B cell (primary cell): ENCODE results near the gene FOXN3. TPM values are rescaled to one million over a fixed set of nuclear protein-coding genes. Genes with fewer than 3 reads are reported as not detected.

Experiments
- ATAC-seq: fragments of 200-7000 bp; cut with Tn5 transposase; one replicate; pipeline ENCODE4 v1.10.0; 2021; ENCODE audit warnings: low read depth, mild to moderate bottlenecking, moderate number of reproducible peaks, moderate library complexity
- CTCF ChIA-PET: fragments of 350-600 bp; sonication (Branson Sonifier 250); formaldehyde crosslinking; loops from one replicate; lab custom pipeline; 2021; ENCODE audit warnings: antibody characterized with exemption, inconsistent platforms; lab: Charles Lee
- POLR2A ChIA-PET: fragments of 350-600 bp; sonication (Branson Sonifier 250); formaldehyde crosslinking; loops from one replicate; lab custom pipeline; 2021; ENCODE audit warnings: antibody characterized with exemption; lab: Charles Lee
- DNase-seq: peaks from one replicate; pipeline ENCODE4 v3.0.0; 2013
- H2AFZ ChIP-seq: 2 replicates; pipeline ENCODE4 v1.6.1; 2012; ENCODE audit warnings: mild to moderate bottlenecking, low read depth, low read length; ENCODE audit not compliant: insufficient read depth, poor library complexity, severe bottlenecking
- H3K27ac ChIP-seq, 2 donors: 1 replicate in 1 of 2; 2 replicates in 1 of 2; pipeline ENCODE4 v1.5.1; 2012 to 2013; ENCODE audit warnings: low read length in 2 of 2, mild to moderate bottlenecking in 2 of 2, moderate library complexity in 1 of 2
- H3K27me3 ChIP-seq, 4 experiments: fragments of 200-600 bp in 1 of 4; sonication (generic) in 1 of 4; replicated peaks in 1 of 4; 1 replicate in 2 of 4; 2 replicates in 2 of 4; pipeline versions ENCODE4 v1.6.1 to v1.7.0; 2013 to 2016; ENCODE audit warnings: low read length in 3 of 4, mild to moderate bottlenecking in 2 of 4, mixed read lengths in 1 of 4, moderate library complexity in 1 of 4; ENCODE audit not compliant: insufficient read depth in 4 of 4, control insufficient read depth in 3 of 4; ENCODE audit errors: control extremely low read depth in 1 of 4
- H3K36me3 ChIP-seq, 2 experiments: replicated peaks in 1 of 2; 1 replicate in 1 of 2; 2 replicates in 1 of 2; pipeline versions ENCODE4 v1.6.1 to v1.7.1; 2013; ENCODE audit warnings: low read length in 1 of 2; ENCODE audit not compliant: insufficient read depth in 2 of 2, control insufficient read depth in 1 of 2; ENCODE audit errors: control extremely low read depth in 1 of 2, extremely low read depth in 1 of 2
- H3K4me1 ChIP-seq, 2 donors: fragments of 200-600 bp in 1 of 2; sonication (generic) in 1 of 2; 1 replicate in 1 of 2; 2 replicates in 1 of 2; pipeline versions ENCODE4 v1.5.1 to v1.6.1; 2013 to 2017; ENCODE audit warnings: low read length in 2 of 2; ENCODE audit not compliant: control insufficient read depth in 2 of 2, insufficient read depth in 2 of 2
- H3K4me2 ChIP-seq: replicated peaks from 2 replicates; pipeline ENCODE3; 2012; ENCODE audit warnings: mild to moderate bottlenecking, low read depth, low read length; ENCODE audit not compliant: poor library complexity, severe bottlenecking
- H3K4me3 ChIP-seq, 5 experiments: fragments of 200-600 bp in 1 of 5; sonication (generic) in 1 of 5; 1 replicate in 3 of 5; 2 replicates in 2 of 5; pipeline versions ENCODE4 v1.5.1 to v1.7.0; 2011 to 2016; ENCODE audit warnings: low read length in 4 of 5, mild to moderate bottlenecking in 4 of 5, low read depth in 2 of 5, control low read depth in 1 of 5, moderate library complexity in 1 of 5; ENCODE audit not compliant: insufficient read depth in 1 of 5; ENCODE audit errors: control extremely low read depth in 1 of 5, extremely low read depth in 1 of 5
- H3K79me2 ChIP-seq: fragments of 200-600 bp; sonication (generic); one replicate; pipeline ENCODE4 v1.6.0; 2016; ENCODE audit warnings: low read length; ENCODE audit not compliant: control insufficient read depth, insufficient read depth
- H3K9ac ChIP-seq: fragments of 200-600 bp; sonication (generic); 2 replicates; pipeline ENCODE4 v1.6.1; 2017; ENCODE audit warnings: mild to moderate bottlenecking, low read length, moderate library complexity
- H3K9me3 ChIP-seq, 3 donors: one replicate each; pipeline versions ENCODE4 v1.6.1 to v1.7.1; 2013; ENCODE audit warnings: low read length in 2 of 3; ENCODE audit not compliant: control insufficient read depth in 2 of 3, insufficient read depth in 1 of 3; ENCODE audit errors: control extremely low read depth in 1 of 3
- H4K20me1 ChIP-seq: 2 replicates; pipeline ENCODE4 v1.6.0; 2012; ENCODE audit warnings: mild to moderate bottlenecking, low read length; ENCODE audit not compliant: insufficient read depth, control insufficient read depth, poor library complexity, severe bottlenecking
- H3K27ac Mint-ChIP-seq: one replicate; pipeline ENCODE4 v1.8.0; 2021; ENCODE audit warnings: mixed read lengths
- H3K27me3 Mint-ChIP-seq: one replicate; pipeline ENCODE4 v1.8.0; 2021; ENCODE audit warnings: mixed read lengths
- H3K4me1 Mint-ChIP-seq: one replicate; pipeline ENCODE4 v1.8.0; 2021; ENCODE audit warnings: mixed read lengths
- H3K4me3 Mint-ChIP-seq: one replicate; pipeline ENCODE4 v1.8.0; 2021; ENCODE audit warnings: mixed read lengths
- H3K9me3 Mint-ChIP-seq: one replicate; pipeline ENCODE4 v1.8.0; 2022; ENCODE audit warnings: mixed read lengths; ENCODE audit not compliant: insufficient read depth
- CTCF ChIP-seq: fragments of 200-600 bp; IDR thresholded peaks from one replicate; pipeline ENCODE4 v1.8.0; 2022; ENCODE audit warnings: antibody characterized with exemption, mild to moderate bottlenecking
- EZH2 ChIP-seq: IDR thresholded peaks from 2 replicates; pipeline ENCODE4 v1.6.1; 2012; ENCODE audit warnings: borderline replicate concordance, low read depth, mild to moderate bottlenecking, moderate library complexity, low read length; ENCODE audit not compliant: insufficient read depth, poor library complexity, severe bottlenecking
- WGBS: methylation state at CpG from one replicate; pipeline ENCODE4 v1.1.5; 2013; ENCODE audit warnings: missing lambda C conversion rate; ENCODE audit not compliant: insufficient coverage; 5-methylcytosine and 5-hydroxymethylcytosine counted together
- intact Hi-C: fragments of 100-400 bp; cut with micrococcal nuclease; formaldehyde crosslinking; loops from one replicate; pipeline ENCODE4 v1.10.0; 2022
- polyA plus RNA-seq: library from polyadenylated mRNA; depleted of rRNA; stranded (reverse); fragments of >200 nt; gene quantifications from 2 replicates; pipeline ENCODE4 v1.2.3, GENCODE V29; 2012
- total RNA-seq, 2 donors: library from RNA; stranded (reverse); fragments of 120-200 nt in 1 of 2; gene quantifications; 1 replicate in 1 of 2; 2 replicates in 1 of 2; pipeline versions ENCODE4 v1.2.3 to v1.2.4, GENCODE V29; 2013 to 2022

The FOXN3 gene
- total and polyA plus RNA-seq, 2 donors (not counting 1 experiment from before 2014, with no cell fraction given) = 80.6 to 98.2 TPM

- peaks cover 0 to 21% of the 10 kb centered on the region in 2 experiments for H3K36me3 ChIP-seq
- no peaks in the 10 kb centered on the region for H3K9me3 Mint-ChIP-seq
- TF ChIP-seq CTCF (no peak), EZH2 (no peak)
- H3K27ac Mint-ChIP-seq = no peak overlapping the region
- no peak overlapping the region for H2AFZ ChIP-seq
- DNase-seq (no peak), ATAC-seq (no peak)
- ChIA-PET POLR2A (no interaction called here), CTCF (interaction anchor here (0.6 to 0.9 kb wide), 3 partner anchors 14 to 313 kb away, joined by 3 read pairs; no protein-coding TSS in a partner anchor)
- H3K79me2 ChIP-seq = peaks cover 91% of the 10 kb centered on the region
- WGBS = no CpG with 5 or more reads among the region's 1 CpG
- no peaks in the 10 kb centered on the region for H3K27me3 Mint-ChIP-seq
- H4K20me1 ChIP-seq = peaks cover 31% of the 10 kb centered on the region
- no peak overlapping the region for H3K9ac ChIP-seq
- no peaks in the 10 kb centered on the region for H3K27me3 ChIP-seq
- peaks cover 7 to 8% of the 10 kb centered on the region in 2 donors for H3K4me1 ChIP-seq
- intact Hi-C loops = no loop called here
- H3K4me3 Mint-ChIP-seq = no peak overlapping the region
- H3K4me3 ChIP-seq = no peak overlapping the region
- peaks cover 25% of the 10 kb centered on the region for H3K4me1 Mint-ChIP-seq
- H3K27ac ChIP-seq = no peak overlapping the region
- H3K9me3 ChIP-seq = no peaks in the 10 kb centered on the region
- no peak overlapping the region for H3K4me2 ChIP-seq
Measured at GRCh38 chr14:89256951-89257350, 160.1 kb downstream of the FOXN3 start.

- no peak for DNase-seq
- 90% methylated on average over 8 of the region's 8 CpGs for WGBS
- Histone ChIP-seq H3K36me3 (peaks cover 0 to 21% of the 10 kb centered on the region in 2 experiments), H2AFZ (no peak overlapping the region), H3K27me3 (no peaks in the 10 kb centered on the region), H3K4me2 (no peak overlapping the region), H3K9ac (no peak overlapping the region), H4K20me1 (peaks cover 31% of the 10 kb centered on the region), H3K4me1 (peaks cover 7 to 8% of the 10 kb centered on the region in 2 donors), H3K27ac (no peak overlapping the region), H3K4me3 (no peak overlapping the region), H3K79me2 (peaks cover 88% of the 10 kb centered on the region), H3K9me3 (no peaks in the 10 kb centered on the region)
- ChIA-PET CTCF (interaction anchor here (0.6 to 0.9 kb wide), 3 partner anchors 14 to 313 kb away, joined by 3 read pairs; no protein-coding TSS in a partner anchor), POLR2A (no interaction called here)
- Mint-ChIP-seq H3K4me1 (peaks cover 25% of the 10 kb centered on the region), H3K27ac (no peak overlapping the region), H3K4me3 (no peak overlapping the region), H3K27me3 (no peaks in the 10 kb centered on the region), H3K9me3 (no peaks in the 10 kb centered on the region)
- no peak for TF ChIP-seq EZH2
- TF ChIP-seq CTCF = no peak
- ATAC-seq = no peak
- intact Hi-C loops = no loop called here
Measured at GRCh38 chr14:89256283-89256682, 160.8 kb downstream of the FOXN3 start.
